Measurements from ENCODE around the gene ZNRF3. TPM values are rescaled to one million over a fixed set of nuclear protein-coding genes. Genes with fewer than 3 reads are reported as not detected.
A peak's percentile ranks its signal among the peaks of the same experiment; 100 is the strongest.
"Not testable (repeated sequence)": the region's sequence is repeated elsewhere in the genome, so short reads cannot be mapped to it uniquely, and the experiment has no call there.

The ZNRF3 gene
- total RNA-seq, 1 donor from 2014 or later, result 8.1 TPM

- DNase-seq, result no peak
Observed at GRCh38 chr22:29070490-29070889, 187.1 kb downstream of the ZNRF3 start.

GRCh38 chr22:29071261-29072045 lies 188.1 kb downstream of the ZNRF3 start:
- no peak for DNase-seq

DNA sequence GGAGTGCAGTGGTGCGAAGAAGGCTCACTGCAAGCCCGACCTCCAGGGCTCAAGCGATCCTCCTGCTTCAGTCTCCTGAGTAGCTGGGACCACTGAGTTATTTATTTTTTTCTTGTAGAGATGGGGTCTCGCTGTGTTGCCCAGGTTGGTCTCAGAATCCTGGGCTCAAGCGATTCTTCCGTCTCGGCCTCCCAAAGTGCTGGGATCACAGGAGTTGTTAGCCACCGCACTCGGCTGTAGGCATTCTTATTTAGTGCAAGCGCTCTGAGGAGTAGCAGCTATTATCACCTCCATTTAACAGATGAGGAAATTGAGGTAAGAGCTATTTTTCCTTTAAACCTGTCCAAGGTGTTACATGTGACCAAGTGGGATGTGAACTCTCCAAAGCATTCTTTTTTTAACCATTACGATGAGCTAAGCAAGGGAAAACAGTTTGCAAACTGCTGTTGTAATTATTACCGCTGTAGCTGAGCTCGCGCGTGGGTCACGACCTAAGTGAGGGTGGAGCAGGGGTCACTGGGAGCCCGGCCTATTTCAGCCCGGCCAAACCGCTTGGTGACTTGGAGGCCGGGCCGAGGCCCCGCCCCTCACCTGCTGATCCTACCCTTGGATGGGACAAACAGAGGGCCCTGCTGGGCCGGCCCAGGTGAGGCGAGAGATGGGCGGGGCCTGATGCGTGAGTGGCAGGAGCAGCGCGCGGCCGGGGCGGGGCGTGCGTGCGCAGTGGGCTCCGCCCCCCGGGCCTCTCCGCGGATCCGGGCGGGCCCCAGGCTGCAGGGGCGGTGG lies 189.0 kb downstream of the ZNRF3 start:
- DNase-seq, result peak; percentile 69

DNA sequence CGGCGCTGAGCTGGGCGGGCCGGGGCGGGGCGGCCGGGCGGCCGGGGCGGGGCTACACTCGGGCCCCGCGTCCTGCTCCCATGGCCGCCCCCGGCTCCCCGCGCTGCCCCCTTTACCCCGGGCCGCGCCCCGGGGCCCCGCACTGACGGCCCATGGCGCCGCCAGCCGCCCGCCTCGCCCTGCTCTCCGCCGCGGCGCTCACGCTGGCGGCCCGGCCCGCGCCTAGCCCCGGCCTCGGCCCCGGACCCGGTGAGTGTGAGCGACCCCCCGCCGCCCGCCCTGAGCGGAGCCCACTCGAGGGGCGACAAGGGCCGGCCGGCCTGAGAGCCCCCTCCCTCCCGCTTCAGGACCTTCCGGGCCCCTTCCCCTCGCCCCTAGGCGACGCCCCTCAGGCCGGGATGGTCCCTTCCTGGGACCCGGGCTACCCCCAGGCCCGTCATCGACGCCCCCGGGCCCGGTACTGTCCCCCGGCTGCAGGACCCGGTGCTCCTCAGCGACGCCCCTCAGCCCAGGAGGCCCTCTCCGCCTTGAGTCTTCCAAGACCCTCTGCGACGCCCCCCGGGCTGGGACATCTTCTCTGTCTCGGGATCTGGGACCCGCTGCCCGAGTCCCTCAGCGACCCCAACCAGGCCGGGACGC lies 189.7 kb downstream of the ZNRF3 start, which contains the start of gene KREMEN1:
Gene KREMEN1, plus strand, starts transcription at position 57 of the 639 bp plus-strand sequence. Its CDS starts 96 bp downstream, at position 153.
- no peak for DNase-seq

DNA sequence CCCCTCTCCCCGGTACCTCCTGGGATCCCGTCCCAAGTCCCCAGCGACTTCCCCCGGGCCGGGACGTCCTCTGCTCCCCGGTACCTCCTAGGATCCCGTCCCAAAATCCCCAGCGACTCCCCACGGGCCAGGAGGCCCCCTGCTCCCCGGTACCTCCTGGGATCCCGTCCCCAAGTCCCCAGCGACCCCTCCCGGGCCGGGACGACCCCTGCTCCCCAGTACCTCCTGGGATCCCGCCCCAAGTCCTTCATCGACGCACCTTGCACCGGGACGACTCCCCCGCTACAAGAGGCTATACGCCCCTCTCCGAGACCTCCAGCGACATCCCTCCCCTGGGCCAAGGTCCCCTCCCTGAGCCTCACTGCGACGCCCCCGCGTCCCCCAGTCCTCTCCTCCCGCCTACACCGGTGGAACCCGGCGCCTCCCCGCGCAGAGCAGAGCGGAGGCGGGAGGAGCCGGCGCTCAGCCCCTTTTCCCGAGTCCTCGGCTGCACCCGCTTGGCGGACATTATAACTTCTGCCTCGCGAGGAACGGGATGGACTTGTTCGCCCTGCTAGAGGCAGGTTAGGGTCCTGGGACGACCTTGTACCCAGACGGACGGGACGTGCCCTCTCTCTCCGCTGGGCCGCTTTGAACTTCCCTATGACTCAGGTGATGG lies 190.4 kb downstream of the ZNRF3 start:
- DNase-seq, result no peak

- no peak for DNase-seq
Observed at GRCh38 chr22:29074276-29074772, 191.0 kb downstream of the ZNRF3 start.

DNA sequence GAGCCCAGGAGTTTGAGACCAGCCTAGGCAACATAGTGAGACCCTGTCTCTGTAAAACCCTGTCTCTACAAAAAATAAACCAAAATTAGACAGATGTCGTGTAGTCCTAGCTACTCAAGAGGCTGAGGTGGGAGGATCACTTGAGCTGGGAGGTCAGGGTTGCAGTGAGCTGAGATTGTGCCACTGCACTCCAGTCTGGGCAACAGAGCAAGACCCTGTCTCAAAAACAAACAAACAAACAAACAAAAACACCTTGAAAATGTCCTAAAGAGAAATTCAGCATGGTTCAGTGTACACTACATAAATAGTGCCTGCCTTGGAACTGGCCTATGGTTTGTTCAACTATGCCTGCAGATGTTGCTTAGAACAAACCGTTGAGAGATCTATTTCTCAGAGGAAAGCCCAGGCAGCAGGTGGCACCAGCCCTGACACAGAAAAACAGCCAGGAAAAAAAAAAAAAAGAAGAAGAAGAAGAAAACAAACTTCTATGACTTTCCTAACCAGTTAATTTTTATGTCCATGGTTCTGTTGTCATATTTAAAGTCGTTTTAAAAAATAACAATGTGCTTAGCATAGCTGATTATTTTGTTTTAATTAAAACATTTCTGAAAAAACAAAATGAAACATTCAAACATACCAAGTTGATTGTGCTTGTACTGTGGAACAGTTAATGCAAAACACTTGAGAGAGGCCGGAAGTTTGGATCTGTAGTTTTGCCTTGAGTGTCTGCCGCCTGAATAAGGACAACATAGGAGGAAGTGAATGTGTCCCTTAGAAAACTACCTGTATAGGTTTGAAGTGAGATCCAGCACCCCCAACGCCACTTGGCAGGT lies 194.9 kb downstream of the ZNRF3 start:
- no peak for DNase-seq

DNA sequence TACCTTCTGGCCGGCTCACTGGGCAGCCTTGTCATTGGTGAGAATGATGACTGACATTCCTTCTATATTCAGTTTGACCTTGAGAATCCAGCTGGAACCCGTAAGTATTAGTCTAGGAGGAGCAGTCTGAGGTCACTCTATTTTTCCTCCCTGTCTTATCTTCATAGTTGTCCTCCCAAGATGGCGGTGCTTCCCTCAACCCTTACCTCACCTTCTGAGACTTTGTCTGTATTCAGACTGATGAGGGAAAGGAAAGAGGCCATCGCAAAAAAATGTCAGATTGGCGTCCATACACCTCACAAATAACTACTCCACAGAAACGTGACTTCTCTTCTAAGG lies 195.5 kb downstream of the ZNRF3 start:
- DNase-seq, result no peak

GRCh38 chr22:29079218-29079901 lies 196.0 kb downstream of the ZNRF3 start:
- no peak for DNase-seq

- DNase-seq, result no peak
Observed at GRCh38 chr22:29080106-29080975, 197.0 kb downstream of the ZNRF3 start.

GRCh38 chr22:29081517-29082236 lies 198.3 kb downstream of the ZNRF3 start:
- no peak for DNase-seq

- DNase-seq, result no peak
Observed at GRCh38 chr22:29082826-29083545, 199.6 kb downstream of the ZNRF3 start.

GRCh38 chr22:29083576-29083932 lies 200.2 kb downstream of the ZNRF3 start:
- DNase-seq, result not testable (repeated sequence)

DNA sequence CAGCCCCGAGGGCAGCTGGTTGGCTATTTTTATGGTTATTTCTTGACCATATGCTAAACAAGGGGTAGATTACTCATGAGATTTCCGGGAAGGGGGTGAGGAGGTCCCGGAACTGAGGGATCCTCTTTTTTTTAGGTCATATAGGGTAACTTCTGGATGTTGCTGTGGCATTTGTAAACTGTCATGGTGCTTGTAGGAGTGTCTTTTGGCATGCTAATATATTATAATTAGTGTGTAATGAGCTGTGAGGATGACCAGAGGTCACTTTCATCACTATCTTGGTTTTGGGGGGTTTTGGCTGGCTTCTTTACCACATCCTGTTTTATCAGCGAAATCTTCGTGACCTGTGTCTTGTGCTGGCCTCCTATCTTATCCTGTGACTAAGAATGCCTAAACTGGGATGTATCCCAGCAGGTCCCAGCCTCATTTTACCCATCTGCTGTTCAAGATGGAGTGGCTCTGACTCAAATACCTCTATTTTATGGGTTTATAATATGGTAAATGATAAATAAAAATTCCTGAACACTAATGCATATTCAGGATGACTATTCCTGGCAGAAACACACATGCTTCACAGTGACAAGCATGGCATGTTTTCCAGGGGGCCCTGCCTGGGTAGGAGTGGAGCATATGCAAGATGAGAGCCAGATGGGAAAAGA lies 200.7 kb downstream of the ZNRF3 start:
- DNase-seq, result no peak

- no peak for DNase-seq
Observed at GRCh38 chr22:29087012-29087411, 203.6 kb downstream of the ZNRF3 start.

GRCh38 chr22:29088809-29089208 lies 205.4 kb downstream of the ZNRF3 start:
- no peak for DNase-seq

GRCh38 chr22:29089507-29089906 lies 206.1 kb downstream of the ZNRF3 start:
- DNase-seq, result no peak

GRCh38 chr22:29090039-29090438 lies 206.7 kb downstream of the ZNRF3 start:
- no peak for DNase-seq

All from occipital lobe (tissue), 2 donors.